8988T (cell line): ENCODE results near the gene PTCH2.
"Not testable (repeated sequence)": the region's sequence is repeated elsewhere in the genome, so short reads cannot be mapped to it uniquely, and the experiment has no call there.

Experiments used
- DNase-seq: peaks from one replicate; pipeline ENCODE4 v3.0.0; 2011

The PTCH2 gene

DNA sequence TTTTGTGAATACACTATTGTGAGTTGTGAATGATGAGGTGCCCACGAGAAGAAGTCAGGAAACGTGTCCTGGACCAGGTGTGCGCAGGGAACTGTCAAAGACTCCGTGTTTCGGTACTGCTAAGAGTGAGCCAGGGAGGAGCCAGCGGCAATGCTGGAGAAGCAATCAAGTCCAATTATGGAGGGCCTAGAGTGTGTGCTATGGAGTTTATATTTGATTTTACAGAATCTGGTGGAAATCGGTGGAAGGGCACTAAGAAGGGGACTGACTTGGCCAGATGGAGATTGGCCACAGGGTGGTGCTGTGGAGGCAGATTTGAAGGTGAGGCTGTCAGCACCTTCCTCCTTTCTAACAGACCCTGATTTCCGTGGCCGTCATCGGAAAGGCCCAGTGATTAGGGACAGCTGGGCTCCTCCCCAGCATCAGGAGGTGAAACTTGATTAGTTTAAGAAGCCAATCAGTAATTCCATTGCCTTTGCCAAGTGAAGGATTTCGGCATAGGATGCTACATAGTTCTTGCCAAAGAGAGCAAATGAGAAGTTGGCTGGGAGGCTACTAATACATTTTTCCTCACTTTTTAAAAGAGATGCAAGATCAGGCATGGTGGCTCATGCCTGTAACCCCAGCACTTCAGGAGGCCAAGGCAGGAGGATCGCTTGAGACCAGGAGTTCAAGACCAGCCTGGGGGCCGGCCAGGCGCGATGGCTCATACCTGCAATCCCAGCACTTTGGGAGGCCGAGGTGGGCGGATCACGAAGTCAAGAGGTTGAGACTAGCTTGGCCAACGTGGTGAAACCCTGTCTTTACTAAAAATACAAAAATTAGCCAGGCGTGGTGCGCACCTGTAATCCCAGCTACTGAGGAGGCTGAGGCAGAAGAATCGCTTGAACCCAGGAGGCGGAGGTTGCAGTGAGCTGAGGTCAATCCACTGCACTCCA is 7.0 kb downstream of the PTCH2 start:
- DNase-seq: no peak

DNA sequence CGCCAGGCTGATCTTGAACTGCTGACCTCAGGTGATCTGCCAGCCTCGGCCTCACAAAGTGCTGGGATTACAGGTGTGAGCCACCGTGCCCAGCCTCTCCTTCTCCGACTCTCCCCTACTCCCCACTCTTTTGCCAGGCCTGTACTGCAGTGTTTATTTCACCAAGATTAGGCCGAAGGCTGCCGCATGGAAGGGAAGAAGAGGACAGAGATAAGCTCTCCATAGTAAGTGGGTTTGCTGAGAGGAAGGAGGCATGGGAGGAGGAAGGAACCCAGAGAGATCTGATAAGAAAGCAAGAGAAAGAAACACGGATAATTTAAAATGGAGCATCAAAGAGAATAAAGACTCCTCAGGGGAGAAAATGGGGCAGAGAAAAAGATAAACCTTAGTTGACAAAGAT is 8.7 kb downstream of the PTCH2 start:
- DNase-seq: no peak

DNA sequence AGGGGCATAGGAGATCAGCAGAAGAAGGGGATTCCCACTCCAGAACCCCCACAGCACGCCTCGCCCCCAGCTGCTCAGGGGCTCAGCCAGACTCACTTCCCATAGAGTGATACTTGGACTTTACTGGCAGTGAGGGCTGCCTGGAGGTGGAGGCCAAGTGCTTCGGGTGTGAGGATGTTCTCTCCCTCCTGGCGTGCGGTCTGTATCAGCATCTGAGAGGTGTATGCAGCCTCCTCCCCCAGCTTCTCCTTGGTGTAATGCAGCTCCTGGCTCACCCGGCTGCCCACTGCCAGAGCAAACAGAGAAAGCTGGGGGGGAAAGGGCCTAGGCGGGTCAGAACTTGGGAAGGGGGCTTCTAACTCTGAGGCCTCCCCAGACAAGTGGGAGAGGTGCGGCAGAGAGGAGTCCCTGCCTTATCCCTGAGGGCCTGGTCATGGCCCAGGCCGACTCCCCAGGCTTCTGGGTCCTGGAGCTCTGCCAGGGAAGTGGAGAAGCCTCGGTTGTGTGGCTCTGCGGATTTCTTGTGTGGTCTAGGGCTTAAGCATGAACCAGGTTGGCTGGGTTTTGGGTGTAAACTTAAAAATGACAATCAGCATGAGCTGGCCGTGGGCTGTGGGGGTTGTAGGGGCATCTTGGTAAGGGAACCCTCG is 10.9 kb downstream of the PTCH2 start:
- no peak for DNase-seq

DNA sequence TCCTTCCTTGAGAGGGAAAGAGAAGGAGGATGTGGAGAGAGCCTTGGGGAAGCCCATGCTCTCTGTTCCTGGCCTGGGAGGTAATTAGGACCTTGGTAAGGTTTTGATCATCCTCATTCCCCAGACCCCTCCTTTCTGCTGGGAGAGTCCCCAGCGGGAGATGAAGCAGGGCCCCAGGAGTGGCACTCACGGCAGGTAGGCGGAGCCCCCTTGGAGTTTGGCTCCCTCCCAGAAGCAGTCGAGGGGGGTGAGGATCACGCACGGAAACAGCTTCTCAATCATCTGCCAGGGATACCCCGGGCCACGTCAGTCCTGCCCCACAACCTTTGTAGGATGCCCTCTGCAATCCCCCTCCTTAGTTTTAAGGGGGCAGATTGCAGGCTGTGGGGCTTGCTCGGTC is 11.5 kb downstream of the PTCH2 start:
- no peak for DNase-seq

DNA sequence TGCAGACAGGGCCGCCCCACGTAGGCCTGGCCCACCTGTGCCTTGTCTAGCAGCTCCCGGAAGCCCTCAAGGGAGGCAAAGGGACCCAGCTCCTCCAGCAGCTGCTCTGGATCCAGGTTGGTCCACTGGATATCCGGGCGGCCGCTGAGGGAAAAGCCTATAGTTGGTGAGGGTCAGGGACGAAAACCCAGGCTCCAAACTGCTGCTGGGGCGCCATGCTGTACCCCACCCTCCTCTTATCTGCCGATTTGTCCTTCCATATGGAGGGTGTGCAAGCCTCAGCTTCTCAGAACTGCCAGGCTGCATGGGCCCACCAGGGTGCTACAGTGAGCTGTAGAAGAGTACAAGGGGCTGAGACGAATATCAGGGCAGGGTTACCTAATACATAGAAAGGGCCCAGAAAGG is 12.2 kb downstream of the PTCH2 start:
- DNase-seq: no peak

DNA sequence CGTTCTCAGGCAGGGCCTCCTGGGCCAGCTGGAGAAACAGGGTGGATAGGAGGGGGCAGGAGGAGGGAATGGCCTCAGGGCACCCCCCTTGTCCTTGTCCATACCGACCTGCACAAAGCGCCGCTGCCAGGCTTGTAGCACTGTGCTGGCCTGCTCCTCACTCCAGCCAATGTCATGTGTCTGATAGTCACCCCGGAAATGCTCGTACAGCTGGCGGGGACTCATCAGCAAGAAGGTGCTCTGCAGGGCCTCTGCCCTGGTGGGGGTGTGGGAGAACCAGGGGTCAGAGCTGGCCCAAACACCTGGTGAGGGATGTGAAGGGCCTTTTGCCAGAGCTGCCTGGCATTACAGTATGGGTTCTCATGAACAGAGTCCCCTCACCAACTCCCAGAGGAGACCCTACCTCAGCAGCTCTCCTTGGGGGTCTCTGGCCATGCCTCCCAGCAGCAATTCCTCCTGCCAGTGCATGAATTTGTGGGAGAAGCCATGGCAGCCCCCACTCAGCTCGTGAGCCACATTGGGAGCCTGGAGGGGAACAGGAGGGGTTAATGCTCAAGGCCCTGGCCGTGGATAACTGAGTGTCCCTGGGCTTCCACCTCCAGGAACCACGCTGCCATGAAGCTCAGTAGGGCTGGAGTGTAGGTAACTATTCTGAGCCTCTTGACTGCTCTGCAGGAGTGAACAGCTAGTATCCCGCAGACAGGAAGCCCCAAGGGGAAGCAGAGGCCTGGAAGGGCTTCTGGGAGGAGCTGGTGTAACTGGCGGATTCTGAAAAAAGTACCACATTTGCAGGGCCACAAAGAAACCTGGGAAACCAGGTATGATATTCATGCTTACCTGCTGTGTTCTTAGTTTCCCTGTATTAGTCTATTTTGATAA is 13.3 kb downstream of the PTCH2 start:
- no peak for DNase-seq

DNA sequence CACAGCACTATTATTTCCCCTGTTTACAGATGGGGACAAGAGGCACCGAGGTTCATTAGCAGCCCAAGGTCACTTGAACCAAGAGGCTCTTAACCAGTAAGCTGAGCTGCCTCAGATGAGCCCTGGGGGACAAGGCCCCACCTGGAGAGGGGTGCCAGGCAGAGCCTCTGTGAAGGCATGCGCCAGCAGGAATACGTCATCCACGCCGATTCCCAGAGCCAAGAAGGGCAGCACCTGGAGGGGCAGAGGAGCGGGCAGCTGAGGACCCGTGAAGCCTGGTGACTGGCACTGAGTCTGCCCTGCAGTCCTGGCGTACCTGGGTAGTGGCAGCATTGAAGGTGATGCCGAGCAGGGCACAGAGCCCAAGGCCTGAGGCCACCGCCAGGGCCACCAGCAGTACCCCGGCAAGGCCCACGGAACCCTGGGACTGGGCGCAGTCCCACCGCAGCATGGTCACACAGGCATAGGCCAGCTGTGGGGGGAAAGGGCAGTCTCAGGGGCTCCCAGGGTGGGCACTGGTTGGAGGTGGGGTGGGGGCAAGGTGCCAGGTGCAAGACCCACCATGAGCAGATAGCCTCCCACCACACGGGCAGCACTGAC is 14.1 kb downstream of the PTCH2 start:
- DNase-seq: no peak

DNA sequence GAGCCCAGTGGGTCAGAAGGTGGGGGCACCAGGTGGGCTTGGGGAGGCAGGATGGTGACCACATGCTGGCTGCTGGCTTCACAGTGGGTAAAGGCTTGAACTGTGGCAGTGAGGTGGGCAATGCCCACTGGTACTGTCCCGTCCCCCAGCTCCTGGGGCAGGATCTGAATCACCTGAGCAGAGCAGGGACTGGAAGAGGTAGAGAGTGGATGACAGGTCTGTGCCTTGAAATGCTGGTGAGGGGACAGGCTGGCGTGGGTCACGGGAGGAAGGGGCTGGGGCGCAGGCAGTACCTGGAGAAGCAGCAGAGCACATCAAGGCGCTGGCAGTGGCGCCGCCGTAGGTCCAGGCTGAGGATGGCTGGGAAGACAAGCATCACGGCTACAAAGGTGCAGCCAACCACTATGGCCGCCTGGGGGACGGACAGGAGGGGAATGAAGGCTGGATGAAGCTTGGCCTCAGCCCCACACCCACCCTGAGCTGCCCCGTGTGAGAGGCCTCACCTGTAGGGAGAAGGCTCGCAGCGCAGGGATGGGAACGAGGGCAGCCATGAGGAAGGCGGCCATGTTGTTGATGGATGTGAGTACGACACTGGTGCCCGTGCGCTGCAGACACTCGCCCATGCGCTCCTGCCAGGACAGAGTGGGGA is 14.9 kb downstream of the PTCH2 start:
- DNase-seq: no peak

DNA sequence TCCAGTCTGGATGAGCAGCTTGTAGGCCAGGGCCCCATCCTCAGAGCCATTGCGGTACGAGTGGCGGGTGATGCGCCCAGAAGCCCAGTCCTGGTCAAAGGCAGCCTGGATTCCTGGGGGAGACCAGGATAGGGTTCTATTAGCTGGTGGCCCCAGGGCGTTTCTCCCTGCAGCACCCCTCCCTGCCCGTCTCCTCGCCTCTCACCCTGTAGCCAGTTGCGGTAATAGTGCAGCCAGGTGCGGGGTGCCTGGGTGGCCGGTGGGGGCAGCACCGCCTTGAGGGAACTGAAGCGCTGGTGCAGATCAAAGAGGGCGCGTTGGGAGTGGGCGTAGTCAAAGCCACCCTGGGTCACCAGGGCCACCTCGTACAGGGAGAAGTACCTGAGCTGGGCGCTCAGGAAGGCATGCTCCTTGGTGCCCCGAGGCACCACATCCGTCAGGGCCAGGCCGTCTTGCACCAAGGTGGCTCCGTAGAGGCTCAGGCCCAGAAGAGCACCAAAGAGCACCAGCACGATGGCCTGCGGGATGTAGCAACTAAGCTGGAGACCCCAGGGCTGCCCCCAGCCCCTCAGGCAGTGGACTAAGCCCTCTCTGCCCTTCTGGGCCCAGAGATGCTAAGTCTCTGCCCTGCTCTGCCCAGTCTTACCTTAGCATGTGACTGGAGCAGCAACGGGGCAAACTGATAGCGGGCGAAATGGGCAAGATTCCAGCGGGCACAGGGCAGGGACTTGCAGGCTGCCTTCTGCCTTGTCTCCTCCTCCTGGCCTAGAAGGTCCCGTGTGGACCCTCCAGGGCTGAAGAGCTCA is 15.7 kb downstream of the PTCH2 start:
- DNase-seq: no peak

DNA sequence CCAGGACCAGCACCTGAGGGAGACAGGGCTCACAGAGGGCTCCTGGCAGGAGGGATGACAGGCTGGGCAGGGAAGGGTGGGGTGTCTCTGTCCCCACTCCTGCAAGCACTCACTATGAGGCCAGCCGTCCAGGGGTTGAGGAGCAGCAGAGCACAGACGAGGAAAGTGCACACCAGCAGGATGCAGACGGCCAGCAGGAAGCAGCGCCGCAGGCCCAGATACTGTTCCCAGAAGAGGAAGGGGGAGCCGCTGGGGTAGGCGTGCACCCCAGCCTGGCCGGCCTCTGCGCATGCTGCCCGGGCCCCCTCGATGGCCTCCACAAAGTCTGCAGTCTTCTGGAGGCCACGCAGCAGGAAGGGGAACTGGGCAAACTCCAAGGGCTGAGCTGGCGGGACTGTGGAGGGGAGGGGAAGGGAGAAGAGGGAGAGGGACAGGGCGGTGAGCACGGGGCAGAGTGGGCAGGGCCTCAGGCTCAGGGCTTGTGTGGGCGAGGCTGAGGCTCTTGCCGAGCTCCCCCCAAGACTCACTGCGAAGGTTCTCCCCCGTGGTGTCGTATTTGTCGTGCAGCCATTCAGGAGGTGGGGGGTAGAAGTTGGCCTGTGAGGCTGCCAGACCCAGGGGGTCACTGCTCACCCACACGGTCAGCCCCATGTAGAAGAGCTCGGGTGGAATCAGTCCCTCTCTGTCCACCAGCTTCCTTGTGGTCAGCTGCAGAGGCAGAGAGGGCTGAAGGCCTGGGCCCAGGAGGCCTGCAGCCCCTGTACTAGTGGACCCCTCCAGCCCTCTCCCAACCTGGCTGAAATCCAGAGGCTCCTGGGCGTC is 16.5 kb downstream of the PTCH2 start:
- no peak for DNase-seq

DNA sequence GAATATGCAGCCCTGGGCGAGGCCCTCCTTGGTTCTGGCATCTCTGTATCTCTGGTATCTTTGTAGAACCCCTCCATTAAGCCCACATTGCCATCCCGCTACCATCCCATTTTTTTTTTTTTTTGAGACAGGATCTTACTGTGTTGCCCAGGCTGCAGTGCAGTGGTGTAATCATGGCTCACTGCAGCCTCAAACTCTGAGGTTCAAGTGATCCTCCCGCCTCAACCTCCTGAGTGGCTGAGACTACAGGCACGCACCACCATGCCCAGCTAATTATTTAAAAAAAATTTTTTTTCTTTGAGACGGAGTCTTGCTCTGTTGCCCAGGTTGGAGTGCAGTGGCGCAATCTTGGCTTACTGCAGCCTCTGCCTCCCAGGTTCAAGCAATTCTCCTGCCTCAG is 18.7 kb downstream of the PTCH2 start:
- DNase-seq: not testable (repeated sequence)

DNA sequence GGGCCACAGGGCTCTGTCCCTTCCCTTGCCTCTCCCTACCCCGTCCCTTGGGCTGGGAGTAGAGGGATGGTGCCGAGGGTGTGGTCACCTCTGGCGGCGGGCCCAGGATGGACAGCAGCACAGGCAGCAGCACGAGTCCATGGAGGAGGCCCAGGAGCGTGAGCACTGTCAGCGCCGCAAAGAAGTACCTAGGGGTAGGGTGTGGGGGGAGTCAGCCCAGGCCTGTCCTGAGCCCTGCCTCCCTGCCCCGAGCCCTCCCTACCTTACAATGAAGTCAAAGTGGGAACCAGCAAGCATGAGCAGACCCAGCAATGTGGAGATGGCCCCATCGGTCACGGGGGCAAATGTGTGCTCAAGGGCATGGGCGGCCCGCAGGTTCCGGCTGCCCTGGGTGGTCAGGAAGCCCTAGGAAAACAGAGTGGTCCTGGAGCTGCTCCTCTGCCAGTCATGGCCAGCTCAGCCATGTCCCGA is 20.0 kb downstream of the PTCH2 start:
- DNase-seq: no peak

DNA sequence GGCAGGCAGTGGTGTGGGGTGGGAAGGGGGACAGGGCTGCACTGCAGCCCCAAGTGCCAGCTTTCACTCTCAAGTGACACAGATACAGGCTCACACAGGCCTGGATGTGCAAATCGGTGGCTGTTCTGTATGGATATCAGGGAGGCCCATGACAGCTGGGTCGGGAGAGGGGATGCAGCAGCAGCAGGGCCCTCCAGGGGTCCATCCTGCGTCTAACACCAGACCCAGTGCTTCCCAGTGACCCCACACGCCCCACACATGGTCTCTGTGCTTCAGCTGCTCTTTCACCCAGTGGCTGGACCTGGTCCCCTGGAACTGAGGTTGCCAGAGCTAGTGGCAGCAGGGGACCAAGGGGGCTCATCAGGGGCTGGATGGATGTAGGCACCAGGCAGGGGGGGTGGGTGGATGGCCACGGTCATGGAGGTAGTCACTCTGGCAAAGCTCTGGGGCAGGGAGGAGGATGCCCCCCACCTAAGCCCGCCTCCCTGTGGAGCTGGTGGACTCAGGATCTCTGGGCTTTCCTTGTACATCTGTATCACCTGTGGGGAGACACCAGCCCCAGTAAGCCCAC is 20.8 kb downstream of the PTCH2 start:
- DNase-seq: no peak

DNA sequence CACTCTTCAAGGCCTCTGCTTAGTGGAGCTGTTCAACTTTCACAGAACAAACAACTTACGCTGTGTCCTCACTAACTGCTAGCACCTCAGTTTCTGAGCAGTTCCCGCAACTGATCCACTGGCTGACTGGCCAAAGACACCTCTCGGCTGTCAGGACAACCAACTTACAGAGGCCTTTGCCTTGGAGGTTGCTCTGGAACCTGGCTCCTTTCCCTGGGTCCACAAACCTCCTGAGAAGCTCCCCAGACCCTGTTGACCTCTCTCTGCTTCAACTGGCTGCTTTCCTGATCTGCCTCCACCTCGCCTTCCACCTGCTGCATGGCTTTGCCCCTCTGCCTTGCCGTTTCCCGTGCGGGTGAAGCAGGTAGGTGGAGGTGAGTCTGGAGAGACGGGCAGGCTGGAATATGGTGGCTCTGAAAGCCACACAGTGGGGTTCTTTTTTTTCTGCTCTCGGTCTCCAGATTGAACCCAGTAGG is 21.8 kb downstream of the PTCH2 start:
- no peak for DNase-seq

DNA sequence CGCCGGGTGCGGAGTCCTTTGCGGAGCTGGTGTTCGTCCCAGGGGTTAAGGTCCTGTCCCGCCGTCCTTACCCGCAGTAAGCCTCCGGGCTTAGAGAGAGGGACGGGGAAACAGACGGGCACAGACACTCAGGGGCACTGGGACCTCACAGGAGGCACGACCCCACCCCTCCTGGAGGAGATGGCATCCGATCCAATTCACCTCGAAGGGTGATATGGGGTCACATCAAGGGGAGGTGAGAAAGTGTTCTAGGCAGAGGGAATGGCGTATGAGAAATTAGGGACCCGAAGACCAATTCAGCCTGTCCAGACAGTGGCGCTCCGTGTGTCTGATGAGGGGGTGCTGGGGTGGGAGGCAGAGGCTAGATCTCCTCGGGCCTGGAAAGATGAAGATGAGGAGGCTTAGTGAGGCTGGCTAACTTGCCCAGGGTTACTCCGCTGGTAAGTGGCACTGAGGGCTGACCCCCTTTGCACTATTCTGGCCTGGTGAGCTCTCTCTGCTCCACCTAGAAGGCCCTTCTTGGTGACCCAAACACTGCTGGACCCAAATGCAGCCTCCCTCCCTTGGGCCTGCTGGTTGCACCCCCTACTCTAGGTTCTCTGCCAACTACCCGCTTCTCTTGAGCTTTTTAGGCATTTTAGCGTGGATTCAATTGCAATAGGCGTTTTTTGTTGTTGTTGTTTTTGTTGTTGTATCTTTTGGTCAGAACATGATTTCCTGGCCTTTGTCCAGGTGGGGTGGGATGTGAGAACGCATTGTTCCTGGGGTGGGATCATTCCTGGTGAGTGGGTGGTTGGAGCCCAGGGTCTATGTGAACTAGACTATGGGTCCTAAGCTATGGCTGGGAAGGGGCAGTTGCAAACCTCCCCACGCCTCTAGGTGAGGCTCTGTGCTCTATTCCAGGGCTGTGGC is 22.5 kb downstream of the PTCH2 start:
- no peak for DNase-seq

DNA sequence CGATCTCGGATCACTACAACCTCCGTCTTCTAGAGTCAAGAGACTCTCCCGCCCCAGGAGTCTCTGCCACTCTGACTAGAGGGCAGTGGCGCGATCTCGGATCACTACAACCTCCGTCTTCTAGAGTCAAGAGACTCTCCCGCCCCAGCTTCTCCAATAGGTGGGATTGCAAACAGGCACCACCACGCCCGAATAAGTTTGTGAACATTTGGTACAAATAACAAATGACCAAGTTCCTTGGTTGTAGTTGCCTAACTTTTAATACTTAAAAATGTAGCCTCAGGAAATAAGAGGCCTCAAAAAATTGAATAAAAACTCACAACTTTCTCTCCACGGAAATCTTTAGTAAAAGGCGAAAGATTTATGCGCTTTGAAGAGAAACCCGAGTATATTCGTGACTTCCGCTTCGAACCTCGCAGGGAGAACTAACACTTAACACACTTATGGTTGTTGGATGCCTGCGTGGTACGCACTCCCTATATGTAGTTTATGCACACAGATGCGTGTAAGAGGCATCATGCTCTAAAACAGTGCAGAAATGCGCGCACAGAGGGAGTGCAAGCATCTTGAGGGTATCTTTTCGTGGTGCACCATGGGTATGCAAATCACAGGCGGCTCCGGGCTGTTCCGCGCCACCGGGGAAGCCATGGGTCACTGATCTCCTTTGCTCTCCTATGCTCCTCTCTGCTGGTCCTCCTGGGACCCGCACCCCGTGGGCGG is 23.3 kb downstream of the PTCH2 start:
- DNase-seq: no peak

DNA sequence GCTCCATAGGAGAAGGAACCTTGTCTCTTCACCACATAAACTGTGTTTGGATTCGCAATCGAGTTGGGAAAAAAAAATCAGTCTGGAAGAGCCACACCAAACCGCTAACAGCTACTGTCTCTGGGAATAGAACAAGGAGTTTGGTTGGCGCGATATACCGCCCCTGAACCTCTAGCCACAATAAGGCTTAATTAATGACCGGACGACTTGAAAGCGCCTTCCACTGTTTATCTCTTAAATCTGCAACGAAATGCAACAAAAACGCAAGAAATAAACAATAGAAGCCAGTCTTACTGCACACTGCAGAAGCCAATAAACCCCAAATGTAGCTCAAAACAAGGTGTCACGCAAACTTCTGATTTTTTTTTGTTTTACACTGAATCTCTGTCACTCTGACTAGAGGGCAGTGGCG is 23.9 kb downstream of the PTCH2 start:
- DNase-seq: no peak
